ENCODE results near the gene LST1.

LST1 gene

GRCh38 chr6:31620586-31621319 lies 34.7 kb downstream of the LST1 start, which contains the start of gene PRRC2A:
PRRC2A (plus strand) TSS chr6:31620715; CDS start chr6:31622790, 2,075 bp downstream.
- Mint-ChIP-seq H3K4me3 (peak within 1 kb of the TSS; percentile 78 to 97), H3K27me3 (no peaks in the 10 kb centered on the region), H3K27ac (peak within 1 kb of the TSS; percentile 96 to 98), H3K4me1 (peaks cover 57% of the 10 kb centered on the region), H3K9me3 (no peaks in the 10 kb centered on the region)
- ATAC-seq, result peak; percentile 72
- peak in 1 of 2 donors; percentile 95 for DNase-seq

GRCh38 chr6:31621320-31621939 lies 35.4 kb downstream of the LST1 start:
- H3K4me3 Mint-ChIP-seq, result peak overlapping the region; percentile 78 to 97
- H3K27me3 Mint-ChIP-seq, result no peaks in the 10 kb centered on the region
- no peaks in the 10 kb centered on the region for H3K9me3 Mint-ChIP-seq
- peaks cover 57% of the 10 kb centered on the region for H3K4me1 Mint-ChIP-seq
- no peak for ATAC-seq
- H3K27ac Mint-ChIP-seq, result peak overlapping the region; percentile 90 to 98
- DNase-seq, result no peak

- Mint-ChIP-seq H3K27ac (peak overlapping the region; percentile 90 to 98), H3K4me1 (peaks cover 56% of the 10 kb centered on the region), H3K4me3 (peak overlapping the region; percentile 78 to 97), H3K9me3 (no peaks in the 10 kb centered on the region), H3K27me3 (no peaks in the 10 kb centered on the region)
- ATAC-seq (no peak), DNase-seq (no peak)
Observed at GRCh38 chr6:31621991-31622390, 35.9 kb downstream of the LST1 start.

GRCh38 chr6:31622684-31623091 lies 36.6 kb downstream of the LST1 start:
- H3K9me3 Mint-ChIP-seq, result no peaks in the 10 kb centered on the region
- H3K27ac Mint-ChIP-seq, result peak overlapping the region; percentile 90 to 98
- no peak for ATAC-seq
- DNase-seq, result no peak
- no peaks in the 10 kb centered on the region for H3K27me3 Mint-ChIP-seq
- peak overlapping the region; percentile 78 to 97 for H3K4me3 Mint-ChIP-seq
- peaks cover 56% of the 10 kb centered on the region for H3K4me1 Mint-ChIP-seq

- Mint-ChIP-seq H3K27ac (no peak overlapping the region), H3K27me3 (no peaks in the 10 kb centered on the region), H3K4me3 (no peak overlapping the region), H3K9me3 (no peaks in the 10 kb centered on the region), H3K4me1 (peaks cover 44% of the 10 kb centered on the region)
- no peak for DNase-seq
- ATAC-seq, result no peak
Observed at GRCh38 chr6:31624070-31624469, 38.0 kb downstream of the LST1 start.

GRCh38 chr6:31626952-31627351 lies 40.9 kb downstream of the LST1 start:
- no peaks in the 10 kb centered on the region for H3K27me3 Mint-ChIP-seq
- DNase-seq (no peak), ATAC-seq (no peak)
- no peaks in the 10 kb centered on the region for H3K9me3 Mint-ChIP-seq
- H3K4me1 Mint-ChIP-seq, result peaks cover 45% of the 10 kb centered on the region
- H3K27ac Mint-ChIP-seq, result no peak overlapping the region
- no peak overlapping the region for H3K4me3 Mint-ChIP-seq

GRCh38 chr6:31627690-31628287 lies 41.7 kb downstream of the LST1 start:
- H3K27me3 Mint-ChIP-seq, result no peaks in the 10 kb centered on the region
- ATAC-seq (no peak), DNase-seq (no peak)
- peak overlapping the region; percentile 13 to 14 for H3K27ac Mint-ChIP-seq
- H3K4me3 Mint-ChIP-seq, result no peak overlapping the region
- H3K4me1 Mint-ChIP-seq, result peaks cover 45% of the 10 kb centered on the region
- no peaks in the 10 kb centered on the region for H3K9me3 Mint-ChIP-seq

GRCh38 chr6:31629014-31629413 lies 42.9 kb downstream of the LST1 start:
- Mint-ChIP-seq H3K4me3 (no peak overlapping the region), H3K9me3 (no peaks in the 10 kb centered on the region), H3K27ac (peak overlapping the region in 1 of 2 donors; percentile 28), H3K4me1 (peaks cover 43% of the 10 kb centered on the region), H3K27me3 (no peaks in the 10 kb centered on the region)
- DNase-seq (no peak), ATAC-seq (no peak)

GRCh38 chr6:31630177-31630934 lies 44.3 kb downstream of the LST1 start:
- Mint-ChIP-seq H3K27ac (peak overlapping the region in 1 of 2 donors; percentile 14), H3K4me1 (peaks cover 42% of the 10 kb centered on the region), H3K27me3 (no peaks in the 10 kb centered on the region), H3K4me3 (no peak overlapping the region), H3K9me3 (no peaks in the 10 kb centered on the region)
- DNase-seq (no peak), ATAC-seq (no peak)

- no peak overlapping the region for H3K4me3 Mint-ChIP-seq
- no peak for ATAC-seq
- no peak for DNase-seq
- peaks cover 37% of the 10 kb centered on the region for H3K4me1 Mint-ChIP-seq
- no peaks in the 10 kb centered on the region for H3K9me3 Mint-ChIP-seq
- no peaks in the 10 kb centered on the region for H3K27me3 Mint-ChIP-seq
- peak overlapping the region in 1 of 2 donors; percentile 81 for H3K27ac Mint-ChIP-seq
Observed at GRCh38 chr6:31631209-31631608, 45.1 kb downstream of the LST1 start.

- no peaks in the 10 kb centered on the region for H3K9me3 Mint-ChIP-seq
- no peaks in the 10 kb centered on the region for H3K27me3 Mint-ChIP-seq
- H3K4me1 Mint-ChIP-seq, result peaks cover 34% of the 10 kb centered on the region
- ATAC-seq (peak; percentile 26), DNase-seq (no peak)
- H3K4me3 Mint-ChIP-seq, result no peak overlapping the region
- peak overlapping the region in 1 of 2 donors; percentile 42 for H3K27ac Mint-ChIP-seq
Observed at GRCh38 chr6:31631681-31632278, 45.7 kb downstream of the LST1 start.

- Mint-ChIP-seq H3K27me3 (no peaks in the 10 kb centered on the region), H3K4me3 (no peak overlapping the region), H3K9me3 (no peaks in the 10 kb centered on the region), H3K4me1 (peaks cover 33% of the 10 kb centered on the region), H3K27ac (peak overlapping the region; percentile 48 to 69)
- ATAC-seq, result peak; percentile 11
- DNase-seq, result no peak
Observed at GRCh38 chr6:31632279-31632946, 46.3 kb downstream of the LST1 start.

GRCh38 chr6:31633447-31633846 lies 47.4 kb downstream of the LST1 start:
- H3K9me3 Mint-ChIP-seq, result no peaks in the 10 kb centered on the region
- peak overlapping the region; percentile 27 to 28 for H3K27ac Mint-ChIP-seq
- H3K4me3 Mint-ChIP-seq, result no peak overlapping the region
- peaks cover 29% of the 10 kb centered on the region for H3K4me1 Mint-ChIP-seq
- ATAC-seq (no peak), DNase-seq (no peak)
- no peaks in the 10 kb centered on the region for H3K27me3 Mint-ChIP-seq

GRCh38 chr6:31634131-31634530 lies 48.1 kb downstream of the LST1 start:
- H3K27ac Mint-ChIP-seq, result no peak overlapping the region
- H3K9me3 Mint-ChIP-seq, result no peaks in the 10 kb centered on the region
- no peaks in the 10 kb centered on the region for H3K27me3 Mint-ChIP-seq
- DNase-seq, result no peak
- H3K4me1 Mint-ChIP-seq, result peaks cover 34% of the 10 kb centered on the region
- no peak overlapping the region for H3K4me3 Mint-ChIP-seq
- no peak for ATAC-seq

Measured in stimulated activated naive CD8-positive, alpha-beta T cell treated with anti-CD3 and anti-CD28 coated beads, Interleukin-15, amount 100 ng/mL, for 72 hours (primary cell).